ENCODE data around the gene KIF12. TPM values are rescaled to one million over a fixed set of nuclear protein-coding genes. Genes with fewer than 3 reads are reported as not detected.

The KIF12 gene
- total and polyA plus RNA-seq, 2 of the 8 experiments (the other 6 are each of a cell fraction or from before 2014, with no cell fraction given) = 2.9 to 3.9 TPM

DNA sequence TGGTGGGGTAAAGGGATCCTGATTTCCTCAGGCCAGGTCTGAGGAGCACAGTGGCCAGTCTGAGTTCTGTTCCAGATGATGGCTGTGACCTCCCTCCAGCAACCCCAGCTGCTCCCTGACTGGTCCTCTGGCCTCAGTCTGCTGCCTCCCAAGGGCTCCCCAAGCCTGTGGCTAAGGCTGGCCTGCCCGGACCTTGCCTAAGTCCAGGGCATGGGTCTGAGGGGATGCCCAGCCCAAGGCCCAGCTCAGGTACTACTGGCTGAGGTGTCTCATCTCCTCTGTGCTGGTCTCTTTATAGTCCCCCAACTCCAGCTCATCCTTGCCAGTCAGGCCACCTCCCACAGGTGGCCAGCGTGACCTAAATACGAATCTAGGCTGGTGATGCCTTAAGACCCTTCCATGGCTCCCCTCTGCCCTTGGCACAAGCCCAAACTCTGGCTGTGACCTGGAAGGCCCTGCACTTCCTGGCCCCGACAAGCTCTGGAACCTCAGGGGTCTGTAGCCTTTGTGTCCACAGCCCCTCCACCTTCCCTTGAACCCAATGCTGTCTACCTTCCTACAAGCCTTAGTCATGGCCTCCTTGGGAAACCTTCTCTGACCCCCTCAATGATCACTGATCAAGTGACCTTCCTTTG is 9.8 kb downstream of the KIF12 start (continued):
- TF ChIP-seq PHF8 (conservative IDR thresholded peaks at IDR 0.05; ENCODE audit: low read depth, low read length) = no peak
- TF ChIP-seq CREB1 (IDR thresholded peaks at IDR 0.05) = no peak
- no peak for TF ChIP-seq CTBP2 (IDR thresholded peaks at IDR 0.05; ENCODE audit: borderline replicate concordance, insufficient read depth, insufficient read length, low read length)

All from H1 (cell line).